SK-N-SH treated with all-trans-retinoic acid at 6 μM for 48 hours (cell line): ENCODE results near the gene CNTNAP2.

ENCODE experiments used
- ATAC-seq: fragments of 200-7000 bp; cut with Tn5 transposase; 3 replicates; pipeline ENCODE4 v1.9.1; 2020; ENCODE audit warnings: mild to moderate bottlenecking, moderate library complexity
- ARNTL ChIP-seq: fragments of 450-650 bp; formaldehyde crosslinking; IDR thresholded peaks from 2 replicates; pipeline ENCODE4 v1.5.0; 2020; ENCODE audit warnings: low read depth, mild to moderate bottlenecking, moderate library complexity, borderline replicate concordance
- BACH2 ChIP-seq: fragments of 250-450 bp; sonication (Bioruptor Pico); IDR thresholded peaks from 2 replicates; pipeline ENCODE4 v1.9.0; 2021; ENCODE audit warnings: mild to moderate bottlenecking, borderline replicate concordance
- CREB5 ChIP-seq: fragments of 250-450 bp; sonication (Bioruptor Pico); IDR thresholded peaks from 2 replicates; pipeline ENCODE4 v1.5.1; 2020; ENCODE audit warnings: low read depth, mild to moderate bottlenecking, moderate library complexity
- CSDC2 ChIP-seq: fragments of 250-450 bp; sonication (Bioruptor Pico); IDR thresholded peaks from 2 replicates; pipeline ENCODE4 v1.5.0; 2020; ENCODE audit warnings: mild to moderate bottlenecking, moderate library complexity
- ESRRG ChIP-seq: fragments of 250-450 bp; sonication (Bioruptor Pico); IDR thresholded peaks from 2 replicates; pipeline ENCODE4 v1.6.1; 2021; ENCODE audit warnings: mild to moderate bottlenecking
- GLIS3 ChIP-seq: fragments of 250-450 bp; sonication (Bioruptor Pico); IDR thresholded peaks from 2 replicates; pipeline ENCODE4 v1.5.0; 2020; ENCODE audit warnings: mild to moderate bottlenecking, moderate library complexity
- ISL1 ChIP-seq: fragments of 250-450 bp; sonication (Bioruptor Pico); IDR thresholded peaks from 2 replicates; pipeline ENCODE4 v2.1.2; 2022; ENCODE audit warnings: mild to moderate bottlenecking, moderate library complexity
- OSR1 ChIP-seq: fragments of 250-450 bp; sonication (Bioruptor Pico); IDR thresholded peaks from 2 replicates; pipeline ENCODE4 v1.8.0; 2022; ENCODE audit warnings: moderate library complexity, mild to moderate bottlenecking, inconsistent platforms
- PATZ1 ChIP-seq: fragments of 250-450 bp; sonication (Bioruptor Pico); IDR thresholded peaks from 2 replicates; pipeline ENCODE4 v1.8.0; 2020; ENCODE audit warnings: mild to moderate bottlenecking, moderate library complexity, borderline replicate concordance
- PPARA ChIP-seq: fragments of 250-450 bp; sonication (Bioruptor Pico); IDR thresholded peaks from 2 replicates; pipeline ENCODE4 v1.5.0; 2020; ENCODE audit warnings: mild to moderate bottlenecking, borderline replicate concordance
- RARB ChIP-seq: fragments of 250-450 bp; sonication (Bioruptor Pico); IDR thresholded peaks from 2 replicates; pipeline ENCODE4 v1.8.0; 2021; ENCODE audit warnings: mild to moderate bottlenecking, moderate library complexity
- SNAI2 ChIP-seq: fragments of 250-450 bp; sonication (Bioruptor Pico); IDR thresholded peaks from 2 replicates; pipeline ENCODE4 v1.5.0; 2020; ENCODE audit warnings: mild to moderate bottlenecking, moderate library complexity
- TCF4 ChIP-seq: fragments of 250-450 bp; sonication (Bioruptor Pico); IDR thresholded peaks from 2 replicates; pipeline ENCODE4 v1.8.0; 2021; ENCODE audit warnings: mild to moderate bottlenecking, moderate library complexity, borderline replicate concordance
- TOX ChIP-seq: fragments of 250-450 bp; sonication (Bioruptor Pico); IDR thresholded peaks from 2 replicates; pipeline ENCODE4 v1.8.0; 2021; ENCODE audit warnings: mild to moderate bottlenecking, moderate library complexity, borderline replicate concordance
- TSHZ2 ChIP-seq: fragments of 250-450 bp; sonication (Bioruptor Pico); IDR thresholded peaks from 2 replicates; pipeline ENCODE4 v1.5.0; 2020; ENCODE audit warnings: mild to moderate bottlenecking, moderate library complexity
- ZC3H10 ChIP-seq: fragments of 250-450 bp; sonication (Bioruptor Pico); IDR thresholded peaks from 2 replicates; pipeline ENCODE4 v1.5.1; 2021; ENCODE audit warnings: mild to moderate bottlenecking, moderate library complexity
- ZFP3 ChIP-seq: fragments of 250-450 bp; sonication (Bioruptor Pico); IDR thresholded peaks from 2 replicates; pipeline ENCODE4 v1.5.0; 2020; ENCODE audit warnings: mild to moderate bottlenecking, moderate library complexity
- ZFP30 ChIP-seq: fragments of 450-650 bp; formaldehyde crosslinking; IDR thresholded peaks from 2 replicates; pipeline ENCODE4 v1.5.0; 2022; ENCODE audit warnings: mild to moderate bottlenecking, moderate library complexity
- ZNF565 ChIP-seq: fragments of 450-650 bp; formaldehyde crosslinking; conservative IDR thresholded peaks from 2 replicates; pipeline ENCODE4 v1.5.0; 2020; ENCODE audit warnings: low read depth, mild to moderate bottlenecking, moderate library complexity
- ZNF70 ChIP-seq: fragments of 450-650 bp; formaldehyde crosslinking; IDR thresholded peaks from 2 replicates; pipeline ENCODE4 v1.5.0; 2020; ENCODE audit warnings: mild to moderate bottlenecking, moderate library complexity
- ZNF8 ChIP-seq: fragments of 450-650 bp; formaldehyde crosslinking; IDR thresholded peaks from 2 replicates; pipeline ENCODE4 v1.5.0; 2020; ENCODE audit warnings: mild to moderate bottlenecking, moderate library complexity
- TF ChIP-seq, protein P1 (sequence below): fragments of 250-450 bp; sonication (Bioruptor Pico); IDR thresholded peaks from 2 replicates; pipeline ENCODE4 v1.5.1; 2021; ENCODE audit warnings: mild to moderate bottlenecking, moderate library complexity

Gene CNTNAP2

DNA sequence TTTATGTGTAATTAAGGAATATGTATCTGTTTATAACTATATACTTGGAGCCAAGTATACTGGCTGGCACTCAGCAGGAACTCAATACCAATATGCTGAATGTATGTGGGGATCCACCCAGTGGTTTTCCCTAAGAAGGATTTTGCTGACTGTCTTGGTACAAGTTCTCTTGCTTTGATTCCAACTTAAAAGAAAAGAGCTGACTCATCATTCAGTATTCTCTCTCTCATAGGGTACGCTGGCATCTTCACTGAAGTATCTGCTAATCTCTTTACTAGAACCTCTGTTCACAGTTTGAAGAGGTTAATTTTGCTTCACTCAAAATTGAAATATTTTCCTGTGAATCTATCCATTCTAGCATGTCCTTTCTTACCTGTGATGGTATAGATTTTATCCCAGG is 1044.8 kb downstream of the CNTNAP2 start (continued):
- TF ChIP-seq ZFP30 (CRISPR knock-in tag) = no peak

DNA sequence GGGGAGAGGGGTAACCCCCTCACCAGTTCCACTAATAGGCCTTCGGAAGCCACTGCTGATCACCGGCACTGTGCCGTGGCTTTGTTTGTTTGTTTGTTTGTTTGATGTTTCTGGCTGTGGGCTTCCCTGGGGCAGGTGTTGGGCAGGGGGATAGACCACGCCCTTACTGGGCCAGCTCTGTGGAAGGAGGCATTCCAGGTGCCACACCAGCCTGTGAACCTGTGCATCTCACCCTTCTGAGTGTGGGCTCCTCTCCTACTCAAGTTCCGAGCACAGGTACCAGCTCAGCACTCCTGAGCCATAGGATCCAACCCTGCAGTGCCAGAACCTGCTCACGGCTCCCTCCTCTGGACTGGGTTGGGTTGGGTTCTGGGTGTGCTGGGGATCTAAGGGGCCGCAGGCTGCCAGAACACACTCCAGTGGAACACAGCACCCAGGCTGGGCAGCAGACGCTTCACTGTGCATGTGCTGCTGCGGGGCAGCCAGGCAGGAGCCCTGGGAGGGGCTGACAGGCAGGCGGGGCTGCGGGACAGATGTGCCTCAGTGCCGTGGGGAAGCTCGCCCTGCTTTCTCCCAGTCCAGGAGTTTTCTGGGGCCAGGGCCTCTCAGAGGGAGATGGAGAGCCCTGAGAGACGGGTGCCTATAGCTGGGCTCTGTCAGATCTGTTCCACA is 1053.9 kb downstream of the CNTNAP2 start:
- no peak for TF ChIP-seq ZFP30 (CRISPR knock-in tag)
- no peak for TF ChIP-seq ESRRG
- TF ChIP-seq OSR1 = no peak
- TF ChIP-seq ZFP3 (CRISPR knock-in tag) = no peak
- TF ChIP-seq PATZ1 = no peak
- no peak for TF ChIP-seq ARNTL (CRISPR knock-in tag)
- TF ChIP-seq TCF4 (CRISPR knock-in tag) = no peak
- TF ChIP-seq TSHZ2 (CRISPR knock-in tag) = no peak
- no peak for TF ChIP-seq ISL1
- TF ChIP-seq, protein P1, sequence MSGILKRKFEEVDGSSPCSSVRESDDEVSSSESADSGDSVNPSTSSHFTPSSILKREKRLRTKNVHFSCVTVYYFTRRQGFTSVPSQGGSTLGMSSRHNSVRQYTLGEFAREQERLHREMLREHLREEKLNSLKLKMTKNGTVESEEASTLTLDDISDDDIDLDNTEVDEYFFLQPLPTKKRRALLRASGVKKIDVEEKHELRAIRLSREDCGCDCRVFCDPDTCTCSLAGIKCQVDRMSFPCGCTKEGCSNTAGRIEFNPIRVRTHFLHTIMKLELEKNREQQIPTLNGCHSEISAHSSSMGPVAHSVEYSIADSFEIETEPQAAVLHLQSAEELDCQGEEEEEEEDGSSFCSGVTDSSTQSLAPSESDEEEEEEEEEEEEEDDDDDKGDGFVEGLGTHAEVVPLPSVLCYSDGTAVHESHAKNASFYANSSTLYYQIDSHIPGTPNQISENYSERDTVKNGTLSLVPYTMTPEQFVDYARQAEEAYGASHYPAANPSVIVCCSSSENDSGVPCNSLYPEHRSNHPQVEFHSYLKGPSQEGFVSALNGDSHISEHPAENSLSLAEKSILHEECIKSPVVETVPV (CRISPR knock-in tag) = no peak
- no peak for TF ChIP-seq ZNF70
- no peak for TF ChIP-seq ZNF8 (CRISPR knock-in tag)
- no peak for TF ChIP-seq BACH2 (CRISPR knock-in tag)
- TF ChIP-seq CREB5 = no peak
- TF ChIP-seq ZNF565 = no peak
- TF ChIP-seq CSDC2 = no peak
- TF ChIP-seq ZC3H10 (CRISPR knock-in tag) = no peak
- TF ChIP-seq TOX = no peak
- TF ChIP-seq PPARA = no peak
- no peak for TF ChIP-seq GLIS3
- TF ChIP-seq, all 23 proteins: peak for 0
- ATAC-seq = no peak; the same call in 2 of the 3 replicates

GRCh38 chr7:147171013-147171391 is 1054.4 kb downstream of the CNTNAP2 start:
- TF ChIP-seq TSHZ2 (CRISPR knock-in tag) (no peak), ARNTL (CRISPR knock-in tag) (no peak), TOX (no peak), ZFP30 (CRISPR knock-in tag) (no peak), ESRRG (no peak), ZNF8 (CRISPR knock-in tag) (no peak), ZFP3 (CRISPR knock-in tag) (no peak), TCF4 (CRISPR knock-in tag) (no peak), ISL1 (no peak), SNAI2 (no peak), RARB (CRISPR knock-in tag) (no peak)
- TF ChIP-seq, protein P1 (CRISPR knock-in tag) = no peak
- TF ChIP-seq, all 23 proteins: peak for 0
- no peak for ATAC-seq
